CD4-positive, alpha-beta T cell treated with Interferon alpha-2 for 1 hour (primary cell): ENCODE measurements around the gene SCEL.
A peak's percentile ranks its signal among the peaks of the same experiment; 100 is the strongest.
"Not testable (repeated sequence)": the region's sequence is repeated elsewhere in the genome, so short reads cannot be mapped to it uniquely, and the experiment has no call there.

ENCODE experiments used
- DNase-seq, 2 donors: peaks; one replicate each; pipeline ENCODE4 v3.0.0-alpha.2; 2020 to 2022

Gene SCEL

GRCh38 chr13:77535448-77535847 is at the start of gene SCEL:
Gene SCEL (plus strand): TSS chr13:77535706. CDS start chr13:77555876, 20,170 bp downstream.
- no peak for DNase-seq

GRCh38 chr13:77489566-77490337 is 45.8 kb upstream of the SCEL start:
- no peak for DNase-seq

- DNase-seq, result peak in 1 of 2 donors; percentile 18
Observed at GRCh38 chr13:77492982-77493381, 42.5 kb upstream of the SCEL start.

GRCh38 chr13:77494226-77494625 is 41.3 kb upstream of the SCEL start:
- DNase-seq, result no peak

- DNase-seq, result no peak
Observed at GRCh38 chr13:77497350-77497749, 38.2 kb upstream of the SCEL start.

- no peak for DNase-seq
Observed at GRCh38 chr13:77497835-77498234, 37.7 kb upstream of the SCEL start.

GRCh38 chr13:77502104-77502720 is 33.3 kb upstream of the SCEL start:
- no peak for DNase-seq

GRCh38 chr13:77503398-77503797 is 32.1 kb upstream of the SCEL start:
- no peak for DNase-seq

GRCh38 chr13:77506874-77507273 is 28.6 kb upstream of the SCEL start:
- DNase-seq, result no peak

- DNase-seq, result no peak
Observed at GRCh38 chr13:77507931-77508776, 27.4 kb upstream of the SCEL start.

- no peak for DNase-seq
Observed at GRCh38 chr13:77508959-77509620, 26.4 kb upstream of the SCEL start.

- DNase-seq, result no peak
Observed at GRCh38 chr13:77510156-77510555, 25.4 kb upstream of the SCEL start.

GRCh38 chr13:77511552-77511951 is 24.0 kb upstream of the SCEL start:
- no peak for DNase-seq

GRCh38 chr13:77513719-77514335 is 21.7 kb upstream of the SCEL start:
- DNase-seq, result no peak

GRCh38 chr13:77514336-77514726 is 21.2 kb upstream of the SCEL start:
- DNase-seq, result no peak

- DNase-seq, result no peak
Observed at GRCh38 chr13:77515785-77516184, 19.7 kb upstream of the SCEL start.

- no peak for DNase-seq
Observed at GRCh38 chr13:77516342-77516789, 19.1 kb upstream of the SCEL start.

- no peak for DNase-seq
Observed at GRCh38 chr13:77518266-77518665, 17.2 kb upstream of the SCEL start.

GRCh38 chr13:77519396-77519795 is 16.1 kb upstream of the SCEL start:
- not testable (repeated sequence) for DNase-seq

GRCh38 chr13:77519808-77520207 is 15.7 kb upstream of the SCEL start:
- no peak for DNase-seq

GRCh38 chr13:77521194-77521593 is 14.3 kb upstream of the SCEL start:
- no peak for DNase-seq

GRCh38 chr13:77521595-77522367 is 13.7 kb upstream of the SCEL start:
- DNase-seq, result no peak
